IMR-90 (cell line): ENCODE data around the gene RASSF7.

Experiments used
- CTCF ChIP-seq: conservative IDR thresholded peaks from 2 replicates; pipeline ENCODE4 v1.5.1; 2012; ENCODE audit warnings: mild to moderate bottlenecking, low read depth, low read length, improper control_type of control experiment
- NFE2L2 ChIP-seq: fragments of 150-350 bp; IDR thresholded peaks from 2 replicates; pipeline ENCODE4 v1.6.1; 2016; ENCODE audit warnings: low read depth, mild to moderate bottlenecking, low read length
- SMC3 ChIP-seq: fragments of 150-350 bp; IDR thresholded peaks from 2 replicates; pipeline ENCODE4 v1.6.1; 2016; ENCODE audit warnings: low read depth, mild to moderate bottlenecking, antibody characterized with exemption, low read length, moderate library complexity
- USF2 ChIP-seq: fragments of 150-350 bp; IDR thresholded peaks from 2 replicates; pipeline ENCODE4 v1.6.1; 2017; ENCODE audit warnings: mild to moderate bottlenecking, antibody characterized with exemption, low read length, low read depth

- TF ChIP-seq NFE2L2 (no peak), CTCF (no peak), SMC3 (no peak), USF2 (no peak)
These were observed 52.7 kb downstream of the RASSF7 start for GRCh38 chr11:613369-613968.
